GM21360 (cell line): ENCODE data around the gene GGTA1.

Experiments
- ATAC-seq: cut with Tn5 transposase; IDR thresholded peaks from one replicate; pipeline ENCODE4 v1.9.1; 2021; ENCODE audit warnings: mild to moderate bottlenecking, moderate library complexity; ENCODE audit not compliant: unreplicated experiment

Gene GGTA1

GRCh38 chr9:121405899-121406298, 93.7 kb downstream of the GGTA1 start:
- ATAC-seq, result no peak
